T-cell (primary cell): ENCODE results near the gene PLEKHN1. TPM values are rescaled to one million over a fixed set of nuclear protein-coding genes. Genes with fewer than 3 reads are reported as not detected.

Source experiments
- ATAC-seq, 4 experiments: fragments of 200-7000 bp in 3 of 4; fragments of 150-1000 bp in 1 of 4; cut with Tn5 transposase; replicated peaks in 1 of 4; 1 replicate in 3 of 4; 2 replicates in 1 of 4; pipeline ENCODE4 v1.10.0; 2021; ENCODE audit warnings: moderate library complexity in 3 of 4, mild to moderate bottlenecking in 2 of 4, moderate number of reproducible peaks in 1 of 4
- CTCF ChIA-PET, 2 donors: fragments of 300-600 bp; sonication (Branson Sonifier 250); formaldehyde crosslinking; loops; one replicate each; lab custom pipeline; 2022; ENCODE audit warnings: antibody characterized with exemption in 2 of 2; lab: Charles Lee
- POLR2A ChIA-PET, 2 donors: fragments of 300-600 bp; sonication (Branson Sonifier 250); formaldehyde crosslinking; loops; one replicate each; lab custom pipeline; 2022; ENCODE audit warnings: antibody characterized with exemption in 2 of 2; lab: Charles Lee
- DNase-seq, 35 experiments: peaks; one replicate each; pipeline versions ENCODE4 v3.0.0 to v3.0.0-alpha.2; 2013 to 2023
- H3K27ac ChIP-seq: one replicate; pipeline ENCODE4 v1.5.1; 2013; ENCODE audit warnings: low read length
- H3K27me3 ChIP-seq, 2 experiments: replicated peaks in 1 of 2; 1 replicate in 1 of 2; 2 replicates in 1 of 2; pipeline versions ENCODE4 v1.6.1 to v1.7.0; 2013; ENCODE audit warnings: low read length in 1 of 2, mixed read lengths in 1 of 2; ENCODE audit not compliant: control insufficient read depth in 2 of 2, insufficient read depth in 2 of 2; ENCODE audit errors: extremely low read depth in 1 of 2
- H3K36me3 ChIP-seq, 2 donors: 1 replicate in 1 of 2; 2 replicates in 1 of 2; pipeline versions ENCODE4 v1.6.1 to v1.7.0; 2013; ENCODE audit warnings: low read length in 1 of 2; ENCODE audit not compliant: control insufficient read depth in 2 of 2, insufficient read depth in 1 of 2; ENCODE audit errors: extremely low read depth in 1 of 2
- H3K4me1 ChIP-seq, 2 experiments: 1 replicate in 1 of 2; 2 replicates in 1 of 2; pipeline versions ENCODE4 v1.6.1 to v1.7.0; 2013; ENCODE audit warnings: low read length in 2 of 2, mixed read lengths in 1 of 2; ENCODE audit not compliant: insufficient read depth in 2 of 2, control insufficient read depth in 1 of 2; ENCODE audit errors: extremely low read depth in 1 of 2
- H3K4me3 ChIP-seq, 2 donors: 1 replicate in 1 of 2; 2 replicates in 1 of 2; pipeline versions ENCODE4 v1.5.1 to v1.7.0; 2013; ENCODE audit warnings: mild to moderate bottlenecking in 2 of 2, low read length in 1 of 2, moderate library complexity in 1 of 2; ENCODE audit not compliant: control insufficient read depth in 1 of 2; ENCODE audit errors: extremely low read depth in 1 of 2
- H3K9me3 ChIP-seq: 2 replicates; pipeline ENCODE4 v1.7.0; 2013
- H3K27ac Mint-ChIP-seq, 2 donors: one replicate each; pipeline ENCODE4 v1.8.0; 2020 to 2021; ENCODE audit warnings: mild to moderate bottlenecking in 2 of 2, mixed read lengths in 2 of 2
- H3K27me3 Mint-ChIP-seq, 2 donors: one replicate each; pipeline ENCODE4 v1.8.0; 2021 to 2022; ENCODE audit warnings: mixed read lengths in 2 of 2
- H3K36me3 Mint-ChIP-seq: one replicate; pipeline ENCODE4 v1.8.0; 2021; ENCODE audit warnings: mixed read lengths
- H3K4me1 Mint-ChIP-seq, 3 donors: one replicate each; pipeline ENCODE4 v1.8.0; 2020 to 2022; ENCODE audit warnings: mixed read lengths in 3 of 3, mild to moderate bottlenecking in 1 of 3
- H3K4me3 Mint-ChIP-seq, 3 donors: one replicate each; pipeline ENCODE4 v1.8.0; 2020 to 2022; ENCODE audit warnings: mild to moderate bottlenecking in 3 of 3, mixed read lengths in 3 of 3, moderate library complexity in 3 of 3
- H3K9me3 Mint-ChIP-seq, 3 donors: one replicate each; pipeline ENCODE4 v1.8.0; 2020 to 2022; ENCODE audit warnings: mixed read lengths in 3 of 3
- WGBS: methylation state at CpG from one replicate; pipeline ENCODE4 v1.1.5; 2013; ENCODE audit warnings: missing lambda C conversion rate; ENCODE audit not compliant: insufficient coverage; 5-methylcytosine and 5-hydroxymethylcytosine counted together
- total RNA-seq, 35 experiments: library from RNA in 6 of 35; stranded (reverse) in 6 of 35; fragments of 120-200 nt in 1 of 35; gene quantifications; one replicate each; pipeline versions ENCODE4 v1.2.1 to v1.2.4 and lab custom pipeline; 2013 to 2026

The PLEKHN1 gene
- total RNA-seq, 5 donors from 2014 or later (not counting 1 experiment from before 2014, with no cell fraction given): 0.30 to 9.9 (median 7.3) TPM

GRCh38 chr1:952603-953002, 13.7 kb upstream of the PLEKHN1 start:
- peaks cover under 1 to 9% of the 10 kb centered on the region in 2 experiments for H3K4me1 ChIP-seq
- no peak overlapping the region for H3K4me3 ChIP-seq
- Mint-ChIP-seq H3K36me3 (peaks cover 47% of the 10 kb centered on the region), H3K27me3 (no peaks in the 10 kb centered on the region), H3K9me3 (no peaks in the 10 kb centered on the region), H3K27ac (no peak overlapping the region), H3K4me1 (peaks cover 7 to 12% (median 12%) of the 10 kb centered on the region in 3 donors), H3K4me3 (no peak overlapping the region)
- no peaks in the 10 kb centered on the region for H3K27me3 ChIP-seq
- peaks cover 27 to 90% of the 10 kb centered on the region in 2 donors for H3K36me3 ChIP-seq
- ATAC-seq: no peak
- POLR2A ChIA-PET: no interaction called here
- CTCF ChIA-PET: no interaction called here
- H3K27ac ChIP-seq: no peak overlapping the region
- 97% methylated on average over 5 of the region's 7 CpGs for WGBS
- no peak for DNase-seq
- no peaks in the 10 kb centered on the region for H3K9me3 ChIP-seq

- Mint-ChIP-seq H3K36me3 (peaks cover 48% of the 10 kb centered on the region), H3K9me3 (no peaks in the 10 kb centered on the region), H3K27ac (no peak overlapping the region), H3K4me3 (no peak overlapping the region), H3K27me3 (no peaks in the 10 kb centered on the region), H3K4me1 (peaks cover 12 to 23% (median 22%) of the 10 kb centered on the region in 3 donors)
- no peaks in the 10 kb centered on the region for H3K9me3 ChIP-seq
- DNase-seq: no peak
- no peak overlapping the region for H3K27ac ChIP-seq
- ChIA-PET CTCF (interaction anchor here in 1 of 2 donors (0.5 kb wide), 1 partner anchor 39 kb away, joined by 3 read pairs; no protein-coding TSS in a partner anchor), POLR2A (no interaction called here)
- 90% methylated on average over 23 of the region's 32 CpGs for WGBS
- H3K4me1 ChIP-seq: peaks cover 7 to 20% of the 10 kb centered on the region in 2 experiments
- H3K36me3 ChIP-seq: peaks cover 22 to 79% of the 10 kb centered on the region in 2 donors
- no peak overlapping the region for H3K4me3 ChIP-seq
- no peak for ATAC-seq
- H3K27me3 ChIP-seq: no peaks in the 10 kb centered on the region
These were observed 12.6 kb upstream of the PLEKHN1 start for GRCh38 chr1:953524-954320.

GRCh38 chr1:954927-955326, 11.4 kb upstream of the PLEKHN1 start:
- Histone ChIP-seq H3K36me3 (peaks cover 22 to 67% of the 10 kb centered on the region in 2 donors), H3K9me3 (no peaks in the 10 kb centered on the region), H3K4me1 (peaks cover 7 to 29% of the 10 kb centered on the region in 2 experiments), H3K27ac (no peak overlapping the region), H3K27me3 (no peaks in the 10 kb centered on the region), H3K4me3 (no peak overlapping the region)
- Mint-ChIP-seq H3K27ac (no peak overlapping the region), H3K4me3 (no peak overlapping the region), H3K36me3 (peaks cover 39% of the 10 kb centered on the region), H3K4me1 (peaks cover 12 to 24% (median 24%) of the 10 kb centered on the region in 3 donors), H3K9me3 (no peaks in the 10 kb centered on the region), H3K27me3 (no peaks in the 10 kb centered on the region)
- CTCF ChIA-PET: no interaction called here
- POLR2A ChIA-PET: no interaction called here
- WGBS: 95% methylated on average over 13 of the region's 13 CpGs
- DNase-seq (no peak), ATAC-seq (no peak)

GRCh38 chr1:955474-955873, 10.8 kb upstream of the PLEKHN1 start:
- Mint-ChIP-seq H3K4me3 (no peak overlapping the region), H3K27me3 (no peaks in the 10 kb centered on the region), H3K36me3 (peaks cover 34% of the 10 kb centered on the region), H3K9me3 (no peaks in the 10 kb centered on the region), H3K4me1 (peaks cover 12 to 24% (median 24%) of the 10 kb centered on the region in 3 donors), H3K27ac (no peak overlapping the region)
- Histone ChIP-seq H3K27ac (no peak overlapping the region), H3K27me3 (no peaks in the 10 kb centered on the region), H3K36me3 (peaks cover 22 to 63% of the 10 kb centered on the region in 2 donors), H3K4me1 (peaks cover 7 to 33% of the 10 kb centered on the region in 2 experiments), H3K9me3 (no peaks in the 10 kb centered on the region), H3K4me3 (no peak overlapping the region)
- WGBS: 78% methylated on average over 2 of the region's 6 CpGs
- no peak for DNase-seq
- CTCF ChIA-PET: no interaction called here
- POLR2A ChIA-PET: no interaction called here
- no peak for ATAC-seq

- ATAC-seq (no peak), DNase-seq (no peak)
- H3K4me1 ChIP-seq: peaks cover 7 to 38% of the 10 kb centered on the region in 2 experiments
- no peaks in the 10 kb centered on the region for H3K27me3 ChIP-seq
- no peaks in the 10 kb centered on the region for H3K9me3 ChIP-seq
- no peak overlapping the region for H3K4me3 Mint-ChIP-seq
- H3K9me3 Mint-ChIP-seq: no peaks in the 10 kb centered on the region
- no peak overlapping the region for H3K4me3 ChIP-seq
- peaks cover 16 to 25% (median 24%) of the 10 kb centered on the region in 3 donors for H3K4me1 Mint-ChIP-seq
- H3K27ac ChIP-seq: no peak overlapping the region
- POLR2A ChIA-PET: no interaction called here
- no peak overlapping the region for H3K27ac Mint-ChIP-seq
- H3K36me3 Mint-ChIP-seq: peaks cover 25% of the 10 kb centered on the region
- H3K27me3 Mint-ChIP-seq: no peaks in the 10 kb centered on the region
- CTCF ChIA-PET: no interaction called here
- WGBS: 97% methylated on average over 9 of the region's 11 CpGs
- peaks cover 12 to 52% of the 10 kb centered on the region in 2 donors for H3K36me3 ChIP-seq
These were observed 9.6 kb upstream of the PLEKHN1 start for GRCh38 chr1:956636-957035.

GRCh38 chr1:958823-959730, 7.2 kb upstream of the PLEKHN1 start, which contains the start of gene NOC2L:
TSS of gene NOC2L (minus strand) at chr1:959256. CDS start at chr1:959240, 16 bp downstream.
- POLR2A ChIA-PET: interaction anchor here in 1 of 2 donors (0.6 kb wide), 2 partner anchors 128 to 181 kb away, joined by 3 to 5 read pairs; no protein-coding TSS in a partner anchor
- Histone ChIP-seq H3K27me3 (no peaks in the 10 kb centered on the region), H3K36me3 (peaks cover 0 to 32% of the 10 kb centered on the region in 2 donors), H3K4me3 (peak within 1 kb of the TSS; percentile 99), H3K9me3 (no peaks in the 10 kb centered on the region), H3K27ac (peak within 1 kb of the TSS; percentile 49), H3K4me1 (peaks cover 7 to 40% of the 10 kb centered on the region in 2 experiments)
- Mint-ChIP-seq H3K9me3 (no peaks in the 10 kb centered on the region), H3K36me3 (peaks cover 18% of the 10 kb centered on the region), H3K27me3 (no peaks in the 10 kb centered on the region), H3K4me1 (peaks cover 17 to 30% (median 24%) of the 10 kb centered on the region in 3 donors), H3K4me3 (peak within 1 kb of the TSS; percentile 87 to 90 (median 87)), H3K27ac (peak within 1 kb of the TSS; percentile 75 to 79)
- WGBS: 5% methylated on average over 101 of the region's 101 CpGs
- DNase-seq (peak; percentile 86 to 99 (median 94)), ATAC-seq (peak; percentile 85 to 87 (median 86))
- CTCF ChIA-PET: no interaction called here
